Adrenal gland (tissue), 12 donors: ENCODE data around the gene PRDM15. TPM values are rescaled to one million over a fixed set of nuclear protein-coding genes. Genes with fewer than 3 reads are reported as not detected.
A peak's percentile ranks its signal among the peaks of the same experiment; 100 is the strongest.

Experiments
- DNase-seq, 7 donors: peaks; one replicate each; pipeline ENCODE4 v3.0.0-alpha.2; 2019 to 2020
- H3K27ac ChIP-seq, 5 donors: fragments of 200-600 bp; sonication (generic) in 4 of 5; 1 replicate in 3 of 5; 2 replicates in 2 of 5; pipeline versions ENCODE4 v1.5.1 to v1.8.0; 2016 to 2020; ENCODE audit warnings: mild to moderate bottlenecking in 1 of 5
- H3K27me3 ChIP-seq: fragments of 200-600 bp; 2 replicates; pipeline ENCODE4 v1.8.0; 2021
- H3K36me3 ChIP-seq, 2 donors: fragments of 200-600 bp; replicated peaks in 1 of 2; 1 replicate in 1 of 2; 2 replicates in 1 of 2; pipeline versions ENCODE4 v1.5.1 to v1.8.0; 2018 to 2022
- H3K4me1 ChIP-seq, 2 donors: fragments of 200-600 bp; replicated peaks in 1 of 2; 1 replicate in 1 of 2; 2 replicates in 1 of 2; pipeline versions ENCODE4 v1.5.1 to v1.8.0; 2018 to 2021
- H3K4me3 ChIP-seq, 4 donors: fragments of 200-600 bp; sonication (generic) in 3 of 4; one replicate each; pipeline ENCODE4 v1.5.1; 2016 to 2018
- H3K9me3 ChIP-seq, 3 donors: fragments of 200-600 bp; sonication (generic) in 1 of 3; replicated peaks in 1 of 3; 1 replicate in 2 of 3; 2 replicates in 1 of 3; pipeline versions ENCODE4 v1.5.1 to v1.8.0; 2016 to 2021
- POLR2A ChIP-seq, 2 donors: fragments of 450-650 bp; IDR thresholded peaks; one replicate each; pipeline ENCODE4 v1.6.1; 2017; ENCODE audit warnings: antibody characterized with exemption in 2 of 2, mild to moderate bottlenecking in 2 of 2, moderate library complexity in 1 of 2
- WGBS, 4 donors: extraction: QIAGEN DNeasy Blood & Tissue Kit in 2 of 4; methylation state at CpG; one replicate each; pipeline versions ENCODE4 v1.1.5 to v1.1.7; 2013 to 2017; 5-methylcytosine and 5-hydroxymethylcytosine counted together
- intact Hi-C, 2 donors: fragments of 100-400 bp; cut with DNase I; formaldehyde crosslinking; loops; one replicate each; pipeline versions ENCODE4 v1.14.1 to v1.15.0; 2022 to 2023
- polyA plus RNA-seq, 3 donors: library from polyadenylated mRNA; stranded (reverse); fragments of 200-250 nt in 2 of 3; fragments of 350-450 nt in 1 of 3; fragmentation: Illumina TruSeq in 1 of 3; extraction: RNeasy Lipid Tissue Mini Kit (QIAGEN cat#74804) in 1 of 3; gene quantifications; one replicate each; pipeline ENCODE4 v1.2.3, GENCODE V29; 2013 to 2014
- total RNA-seq, 9 donors: library from RNA; depleted of rRNA in 4 of 9; stranded (reverse); fragments of >200 nt in 4 of 9; fragments of 120-200 nt in 1 of 9; fragmentation: NEBNext Ultra II Directional in 1 of 9; extraction: Animal tissue kit (Norgen Biotek cat#: 25700) in 1 of 9; gene quantifications; one replicate each; pipeline versions ENCODE4 v1.1.0 to v1.2.4, GENCODE V29; 2013 to 2023
- TF ChIP-seq, protein P1 (sequence below), 6 experiments: fragments of 450-650 bp in 4 of 6; fragments of 200-600 bp in 2 of 6; sonication (generic) in 1 of 6; IDR thresholded peaks; 1 replicate in 5 of 6; 2 replicates in 1 of 6; pipeline versions ENCODE4 v1.5.1 to v1.8.0; 2016 to 2021; ENCODE audit warnings: antibody characterized with exemption in 6 of 6, mild to moderate bottlenecking in 2 of 6, moderate library complexity in 1 of 6
- donor health status: healthy with polysubstance abuse.
- donor health status: Bipolar disorder and iron deficiency.
- donor health status: DM: yes; HTN: yes; CAD: no.
- donor health status: DM: no; HTN: no; CAD: no.
- donor health status: DM: no; HTN: no; CAD: no.
- donor health status: DM: yes; HTN: yes; CAD: no.

PRDM15 gene
- total and polyA plus RNA-seq, 12 donors, result 2.9 to 6.7 (median 4.0) TPM

GRCh38 chr21:41765973-41766882 lies 112.9 kb downstream of the PRDM15 start:
- no peak for DNase-seq
- WGBS, 4 donors, result 11 to 18% (median 14%) methylated on average over 20 to 88 of the region's 88 CpGs
- H3K36me3 ChIP-seq, result no peaks in the 10 kb centered on the region
- H3K9me3 ChIP-seq, result no peaks in the 10 kb centered on the region
- peaks cover 82% of the 10 kb centered on the region for H3K27me3 ChIP-seq
- intact Hi-C loops, result no loop called here
- TF ChIP-seq, protein P1, sequence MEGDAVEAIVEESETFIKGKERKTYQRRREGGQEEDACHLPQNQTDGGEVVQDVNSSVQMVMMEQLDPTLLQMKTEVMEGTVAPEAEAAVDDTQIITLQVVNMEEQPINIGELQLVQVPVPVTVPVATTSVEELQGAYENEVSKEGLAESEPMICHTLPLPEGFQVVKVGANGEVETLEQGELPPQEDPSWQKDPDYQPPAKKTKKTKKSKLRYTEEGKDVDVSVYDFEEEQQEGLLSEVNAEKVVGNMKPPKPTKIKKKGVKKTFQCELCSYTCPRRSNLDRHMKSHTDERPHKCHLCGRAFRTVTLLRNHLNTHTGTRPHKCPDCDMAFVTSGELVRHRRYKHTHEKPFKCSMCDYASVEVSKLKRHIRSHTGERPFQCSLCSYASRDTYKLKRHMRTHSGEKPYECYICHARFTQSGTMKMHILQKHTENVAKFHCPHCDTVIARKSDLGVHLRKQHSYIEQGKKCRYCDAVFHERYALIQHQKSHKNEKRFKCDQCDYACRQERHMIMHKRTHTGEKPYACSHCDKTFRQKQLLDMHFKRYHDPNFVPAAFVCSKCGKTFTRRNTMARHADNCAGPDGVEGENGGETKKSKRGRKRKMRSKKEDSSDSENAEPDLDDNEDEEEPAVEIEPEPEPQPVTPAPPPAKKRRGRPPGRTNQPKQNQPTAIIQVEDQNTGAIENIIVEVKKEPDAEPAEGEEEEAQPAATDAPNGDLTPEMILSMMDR (IDR thresholded peaks at IDR 0.05), result no peak
- TF ChIP-seq POLR2A (IDR thresholded peaks at IDR 0.05), result no peak
- no peak overlapping the region for H3K27ac ChIP-seq
- H3K4me1 ChIP-seq, result peaks cover 0 to 21% of the 10 kb centered on the region in 2 donors
- H3K4me3 ChIP-seq, result peak overlapping the region in 1 of 4 donors; percentile 17

DNA sequence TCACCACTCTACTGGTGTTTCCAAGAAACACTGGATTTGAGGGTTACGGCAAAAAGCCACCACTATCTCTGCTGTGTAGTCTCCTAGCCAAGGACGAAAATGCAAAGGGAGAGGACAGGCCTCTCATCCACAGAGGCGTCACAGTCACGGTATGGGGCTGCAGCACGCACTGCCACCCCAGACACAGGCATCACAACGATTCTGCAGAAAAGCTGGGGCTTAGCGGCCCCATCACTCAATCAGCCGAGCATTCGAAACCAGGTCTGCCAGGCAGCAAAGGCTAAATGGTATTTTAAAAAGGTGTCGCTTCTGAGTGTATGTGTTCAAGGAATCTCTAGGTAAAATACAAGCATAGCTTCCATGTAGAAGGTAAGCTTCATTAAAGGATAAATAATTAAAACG lies 113.7 kb downstream of the PRDM15 start:
- TF ChIP-seq POLR2A (IDR thresholded peaks at IDR 0.05), result no peak
- TF ChIP-seq, protein P1 (IDR thresholded peaks at IDR 0.05), result no peak
- peaks cover 0 to 21% of the 10 kb centered on the region in 2 donors for H3K4me1 ChIP-seq
- DNase-seq, result no peak
- 75 to 80% (median 76%) methylated on average over 7 to 11 of the region's 11 CpGs for WGBS, 4 donors
- H3K4me3 ChIP-seq, result no peak overlapping the region
- H3K9me3 ChIP-seq, result no peaks in the 10 kb centered on the region
- H3K27me3 ChIP-seq, result peaks cover 83% of the 10 kb centered on the region
- no peaks in the 10 kb centered on the region for H3K36me3 ChIP-seq
- no peak overlapping the region for H3K27ac ChIP-seq
- intact Hi-C loops, result no loop called here

DNA sequence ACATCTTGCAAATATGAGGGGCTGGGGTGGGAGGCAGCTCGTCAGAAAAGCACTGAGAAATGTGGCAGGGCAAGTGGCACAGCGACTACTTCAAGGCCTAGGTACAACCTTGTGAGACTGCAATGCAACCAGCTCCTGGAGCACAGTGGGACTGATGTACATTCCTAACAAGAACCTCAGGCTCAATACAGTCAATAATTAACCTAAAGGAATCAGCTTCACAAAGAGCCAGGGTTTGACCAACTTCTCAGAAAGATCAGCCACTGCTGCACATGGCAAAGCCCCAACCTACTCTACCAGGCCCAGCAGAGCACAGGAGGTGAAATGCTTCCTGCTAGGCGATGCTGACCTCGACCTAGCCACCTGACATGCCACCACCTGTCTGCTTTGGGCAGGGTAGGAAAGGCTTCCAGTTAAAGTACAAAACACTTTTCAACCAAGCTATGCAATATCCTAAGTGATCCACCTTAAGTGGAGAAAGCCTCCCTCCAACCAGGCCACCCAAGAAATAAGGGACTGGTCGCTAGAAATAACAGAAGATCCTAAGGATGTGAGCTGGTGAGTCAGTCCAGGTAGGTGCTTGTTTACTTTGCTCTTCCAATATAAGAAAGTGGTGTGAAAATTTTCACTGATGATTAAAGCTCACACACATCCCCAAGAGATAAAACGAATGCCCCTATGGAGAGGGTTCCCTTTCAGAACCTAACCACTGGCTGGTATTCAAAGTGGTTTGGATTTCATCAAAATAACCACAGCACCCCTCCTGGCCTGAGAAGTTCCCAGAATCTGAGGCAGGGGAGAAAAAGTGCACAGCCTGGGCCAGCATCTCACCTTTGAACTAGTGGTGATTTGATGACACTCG lies 114.4 kb downstream of the PRDM15 start:
- DNase-seq, result no peak
- intact Hi-C loops, result no loop called here
- H3K4me3 ChIP-seq, result no peak overlapping the region
- TF ChIP-seq POLR2A (IDR thresholded peaks at IDR 0.05), result no peak
- H3K36me3 ChIP-seq, result no peaks in the 10 kb centered on the region
- no peaks in the 10 kb centered on the region for H3K9me3 ChIP-seq
- no peak overlapping the region for H3K27ac ChIP-seq
- H3K27me3 ChIP-seq, result peaks cover 83% of the 10 kb centered on the region
- WGBS, 4 donors, result 75 to 85% (median 80%) methylated on average over 6 to 7 of the region's 7 CpGs
- H3K4me1 ChIP-seq, result peaks cover 0 to 21% of the 10 kb centered on the region in 2 donors

DNA sequence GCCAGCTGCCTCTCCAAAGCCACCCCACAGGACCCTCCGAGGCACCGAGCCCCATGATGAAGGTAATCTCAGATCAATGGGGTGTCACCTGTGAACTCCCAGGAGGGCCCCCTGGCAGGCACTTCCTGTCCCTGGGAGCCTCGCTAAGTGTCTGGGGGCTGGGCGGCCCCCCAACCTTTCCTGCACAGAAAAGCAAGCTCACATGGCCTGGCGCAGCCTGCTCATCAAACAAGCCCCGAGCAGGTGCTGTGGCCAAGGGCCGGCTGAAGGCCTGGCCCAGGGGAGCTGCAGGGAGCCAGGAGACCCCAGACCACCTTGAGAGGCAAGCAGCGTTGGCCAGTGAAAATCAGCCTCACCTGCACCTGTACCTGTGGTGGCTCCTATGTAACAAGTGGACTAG lies 115.1 kb downstream of the PRDM15 start:
- Histone ChIP-seq H3K9me3 (no peaks in the 10 kb centered on the region), H3K27ac (no peak overlapping the region), H3K27me3 (peaks cover 77% of the 10 kb centered on the region), H3K4me1 (peaks cover 0 to 20% of the 10 kb centered on the region in 2 donors), H3K4me3 (no peak overlapping the region), H3K36me3 (no peaks in the 10 kb centered on the region)
- intact Hi-C loops, result no loop called here
- TF ChIP-seq, protein P1 (IDR thresholded peaks at IDR 0.05), result no peak
- no peak for TF ChIP-seq POLR2A (IDR thresholded peaks at IDR 0.05)
- no peak for DNase-seq
- 56 to 75% (median 66%) methylated on average over 3 to 8 of the region's 8 CpGs; no CpG with 5 or more reads in 1 of the 4 donors for WGBS, 4 donors
